HG02623 (cell line): ENCODE data around the gene CTNNA3.
"Not testable (repeated sequence)": the region's sequence is repeated elsewhere in the genome, so short reads cannot be mapped to it uniquely, and the experiment has no call there.

Experiments
- ATAC-seq: cut with Tn5 transposase; IDR thresholded peaks from one replicate; pipeline ENCODE4 v1.9.1; 2021; ENCODE audit warnings: moderate library complexity; ENCODE audit not compliant: unreplicated experiment

The CTNNA3 gene

GRCh38 chr10:66505003-66505657 lies 1190.9 kb downstream of the CTNNA3 start:
- no peak for ATAC-seq

DNA sequence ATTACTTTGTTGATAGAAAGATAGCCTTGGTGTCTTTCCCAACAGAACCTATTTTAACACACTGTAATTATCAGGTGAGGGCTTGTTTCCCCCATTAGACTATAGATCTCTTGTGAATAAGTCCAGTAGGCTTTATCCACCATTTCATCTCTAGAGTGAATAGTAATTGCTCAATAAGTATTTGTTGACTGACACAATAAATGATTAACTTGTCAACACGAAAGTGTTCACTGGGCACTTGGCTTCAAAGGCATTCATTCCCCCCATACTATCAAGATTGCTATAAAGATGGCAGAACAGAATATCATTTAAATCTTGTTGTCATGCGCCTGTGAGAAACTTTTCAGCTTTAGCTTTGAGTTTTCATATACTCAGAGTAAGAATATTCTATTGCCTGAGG lies 1194.6 kb downstream of the CTNNA3 start:
- ATAC-seq: no peak

DNA sequence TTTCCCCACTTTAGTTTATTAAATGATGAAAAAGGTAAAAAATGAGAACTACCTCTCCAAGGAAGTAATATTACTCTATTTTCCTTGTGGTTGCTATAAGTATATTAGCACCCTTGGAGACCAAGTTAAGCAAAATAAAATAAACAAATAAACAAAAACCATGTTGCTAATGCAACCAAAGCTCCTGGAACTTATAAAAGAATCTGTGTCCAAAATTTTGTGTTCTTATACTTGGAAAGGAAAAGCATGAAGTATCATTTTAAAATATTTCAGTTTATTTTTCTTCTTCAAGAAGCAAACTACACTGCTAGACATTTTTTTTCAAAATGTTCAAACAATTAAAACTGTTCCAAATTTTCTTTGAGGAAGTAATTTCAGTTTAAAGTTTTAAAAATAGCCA lies 1212.0 kb downstream of the CTNNA3 start:
- ATAC-seq: no peak

- no peak for ATAC-seq
These were observed 1223.8 kb downstream of the CTNNA3 start for GRCh38 chr10:66472156-66472555.

GRCh38 chr10:66467042-66467441 lies 1229.0 kb downstream of the CTNNA3 start:
- no peak for ATAC-seq

GRCh38 chr10:66466622-66467021 lies 1229.4 kb downstream of the CTNNA3 start:
- no peak for ATAC-seq

GRCh38 chr10:66463611-66464010 lies 1232.4 kb downstream of the CTNNA3 start:
- ATAC-seq: no peak

- no peak for ATAC-seq
These were observed 1238.4 kb downstream of the CTNNA3 start for GRCh38 chr10:66457629-66458028.

- ATAC-seq: no peak
These were observed 1240.7 kb downstream of the CTNNA3 start for GRCh38 chr10:66455304-66455703.

DNA sequence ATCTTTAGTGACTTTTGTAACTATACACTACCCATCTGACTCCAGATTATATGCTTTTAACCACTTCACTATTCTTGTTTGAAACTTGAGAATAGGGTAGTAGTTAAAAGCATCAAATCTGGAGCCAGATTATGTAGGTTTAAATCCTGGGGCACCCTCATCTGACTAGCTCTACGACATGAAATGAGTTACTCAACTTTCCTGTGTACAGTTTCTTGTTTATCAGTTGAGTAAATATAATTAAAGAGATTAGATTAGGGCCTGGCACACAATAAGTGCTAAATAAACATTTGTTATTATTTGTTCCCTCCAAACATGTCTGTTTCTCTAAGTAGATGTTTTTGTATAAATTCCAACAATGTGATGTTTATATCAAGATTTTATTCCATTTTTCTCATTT lies 1255.4 kb downstream of the CTNNA3 start:
- ATAC-seq: no peak

GRCh38 chr10:66414943-66415342 lies 1281.1 kb downstream of the CTNNA3 start:
- ATAC-seq: no peak

- no peak for ATAC-seq
These were observed 1290.4 kb downstream of the CTNNA3 start for GRCh38 chr10:66405566-66405965.

- ATAC-seq: no peak
These were observed 1297.3 kb downstream of the CTNNA3 start for GRCh38 chr10:66398669-66399068.

DNA sequence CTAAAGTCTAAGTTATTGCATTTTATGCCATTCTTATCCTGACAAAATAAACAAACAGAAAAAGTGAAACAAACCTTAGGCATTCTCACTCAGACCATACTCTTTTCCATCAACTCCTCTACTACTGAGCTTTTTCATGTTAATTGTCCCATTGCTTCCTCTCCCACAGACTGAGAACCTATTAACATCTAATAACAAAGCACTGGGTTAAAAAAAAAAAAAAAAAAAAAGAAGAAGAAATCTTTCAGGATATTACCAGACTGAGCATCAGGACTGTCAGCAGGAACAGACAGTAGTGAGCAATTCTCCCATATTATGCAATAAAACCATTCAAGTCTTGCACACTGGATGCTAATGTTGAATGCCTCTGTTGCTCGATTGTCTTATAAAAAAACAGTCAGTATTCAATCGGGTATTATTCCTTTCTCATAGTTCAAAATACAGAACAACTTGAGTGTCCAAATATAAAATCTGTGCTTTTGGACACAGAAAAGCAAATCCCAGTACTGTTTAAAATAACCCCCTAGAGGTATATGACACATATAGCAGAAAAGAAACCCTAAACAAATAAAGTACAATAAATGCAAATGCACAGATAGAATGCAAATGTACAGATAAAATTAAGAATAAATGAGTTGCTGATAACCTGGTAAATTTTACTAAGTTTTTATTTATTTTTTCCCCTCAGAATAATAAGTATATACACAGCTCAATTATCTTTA lies 1301.5 kb downstream of the CTNNA3 start:
- ATAC-seq: no peak

GRCh38 chr10:66390926-66391325 lies 1305.1 kb downstream of the CTNNA3 start:
- no peak for ATAC-seq

DNA sequence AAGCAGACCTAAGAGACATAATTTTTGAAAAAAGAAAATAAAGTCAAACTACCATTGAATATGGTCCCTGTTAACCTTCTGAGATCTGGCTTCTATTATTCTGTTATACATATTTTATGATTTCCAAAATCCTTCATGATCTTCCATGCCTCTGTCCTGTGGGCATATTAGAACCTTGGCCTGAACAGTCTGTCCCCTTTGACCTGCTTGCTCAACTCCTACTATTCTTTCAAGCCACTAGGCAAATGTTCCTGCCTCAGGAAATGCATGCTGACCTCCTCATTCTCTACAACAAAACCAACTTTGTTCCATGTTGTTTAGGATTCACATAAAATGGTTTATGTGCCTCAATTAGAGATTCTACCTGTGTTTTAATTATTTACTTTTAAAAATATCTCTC lies 1315.0 kb downstream of the CTNNA3 start:
- ATAC-seq: no peak

DNA sequence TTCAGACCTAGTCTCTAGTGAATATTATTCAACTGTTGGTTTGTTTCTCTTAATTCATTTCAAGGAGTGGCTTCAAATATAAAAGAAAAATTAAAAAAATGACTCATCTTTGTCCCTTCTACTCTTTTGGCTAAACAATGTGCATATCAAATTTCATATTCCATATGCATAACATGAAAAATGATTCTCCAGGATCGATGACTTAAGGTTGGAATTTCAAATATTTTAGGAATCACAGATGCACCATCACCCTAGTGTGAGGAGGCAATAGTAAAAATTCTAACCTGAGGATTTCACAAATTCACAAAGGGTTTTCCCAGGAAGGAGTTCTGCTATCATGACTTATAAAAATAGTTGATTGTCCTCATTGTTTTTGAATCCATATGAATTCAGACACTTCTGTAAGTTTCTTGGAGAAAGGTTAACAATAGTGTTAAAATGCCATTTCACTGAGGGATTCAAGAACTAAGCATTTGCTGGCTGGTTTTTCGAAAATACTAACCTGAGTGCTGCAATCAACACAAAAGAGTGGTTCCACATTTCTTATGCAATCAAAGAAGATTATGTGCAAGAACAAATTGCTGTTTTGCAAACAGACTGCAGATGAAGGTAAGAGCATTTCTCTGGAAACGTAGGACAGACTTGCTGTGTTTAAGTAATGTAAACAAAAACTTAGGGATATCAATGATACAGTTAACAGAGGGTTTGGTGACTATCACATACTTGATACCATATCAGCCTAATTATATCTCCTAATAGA lies 1317.7 kb downstream of the CTNNA3 start:
- ATAC-seq: no peak

GRCh38 chr10:66368146-66368545 lies 1327.8 kb downstream of the CTNNA3 start:
- ATAC-seq: no peak

GRCh38 chr10:66366163-66366562 lies 1329.8 kb downstream of the CTNNA3 start:
- no peak for ATAC-seq

GRCh38 chr10:66365686-66366085 lies 1330.3 kb downstream of the CTNNA3 start:
- no peak for ATAC-seq

DNA sequence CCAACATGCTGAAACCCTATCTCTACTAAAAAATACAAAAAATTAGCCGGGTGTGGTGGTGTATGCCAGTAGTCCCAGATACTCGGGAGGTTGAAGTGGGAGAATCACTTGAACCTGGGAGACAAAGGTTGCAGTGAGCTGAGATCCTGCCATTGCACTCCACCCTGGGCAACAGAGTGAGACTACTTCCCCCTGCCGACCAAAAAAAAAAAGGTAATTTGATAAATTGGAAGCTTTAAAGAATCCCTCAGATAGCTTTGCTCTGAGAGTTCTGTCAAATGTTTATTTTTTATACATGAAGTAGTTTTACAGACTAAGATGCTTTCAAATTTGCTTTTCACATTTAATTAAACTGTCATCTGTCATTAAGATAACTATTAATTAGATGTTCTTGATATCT lies 1333.5 kb downstream of the CTNNA3 start:
- no peak for ATAC-seq

DNA sequence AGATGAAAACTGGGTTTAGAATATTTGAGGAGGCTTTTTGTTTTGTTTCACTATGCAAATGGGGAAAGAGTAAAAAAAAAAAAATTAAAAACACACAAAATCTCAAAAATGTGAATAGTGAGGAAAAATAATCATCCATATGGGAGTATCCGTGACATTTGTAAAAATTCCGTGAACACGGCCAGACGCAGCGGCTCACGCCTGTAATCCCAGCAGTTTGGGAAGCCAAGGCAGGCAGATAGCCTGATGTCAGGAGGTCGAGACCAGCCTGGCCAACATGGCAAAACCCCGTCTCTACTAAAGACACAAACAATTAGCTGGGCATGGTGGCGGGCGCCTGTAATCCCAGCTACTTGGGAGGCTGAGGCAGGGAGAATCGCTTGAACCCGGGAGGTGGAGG lies 1342.2 kb downstream of the CTNNA3 start:
- not testable (repeated sequence) for ATAC-seq
